ENCODE measurements around the gene KHDC4. TPM values are rescaled to one million over a fixed set of nuclear protein-coding genes. Genes with fewer than 3 reads are reported as not detected.

The KHDC4 gene
- total and polyA plus RNA-seq, 2 of the 13 experiments (the other 11 are each of a cell fraction or from before 2014, with no cell fraction given), result 33.5 to 92.0 TPM

GRCh38 chr1:155911156-155912055 is 22.8 kb downstream of the KHDC4 start, which contains the start of gene RIT1 (continued):
- TF ChIP-seq ZBTB4 (CRISPR knock-in tag; IDR thresholded peaks at IDR 0.05; ENCODE audit: borderline replicate concordance) (no peak), POLR2AphosphoS2 (IDR thresholded peaks at IDR 0.05; ENCODE audit: low read depth, low read length) (no peak), HHEX (CRISPR knock-in tag; IDR thresholded peaks at IDR 0.05) (no peak), SAP130 (CRISPR knock-in tag; IDR thresholded peaks at IDR 0.05; ENCODE audit: low read depth) (peak; percentile 63), ZNF703 (CRISPR knock-in tag; IDR thresholded peaks at IDR 0.05; ENCODE audit: borderline replicate concordance) (no peak), ZNF550 (CRISPR knock-in tag; IDR thresholded peaks at IDR 0.05; ENCODE audit: borderline replicate concordance) (no peak), ZNF567 (CRISPR knock-in tag; IDR thresholded peaks at IDR 0.05; ENCODE audit: borderline replicate concordance) (no peak), ZNF724P (CRISPR knock-in tag; IDR thresholded peaks at IDR 0.05; ENCODE audit: borderline replicate concordance) (no peak), ZNF260 (CRISPR knock-in tag; IDR thresholded peaks at IDR 0.05; ENCODE audit: borderline replicate concordance, low read depth) (no peak), HMGXB4 (CRISPR knock-in tag; IDR thresholded peaks at IDR 0.05; ENCODE audit: borderline replicate concordance in 1 of 2, low read depth in 1 of 2) (0 out of 4 replicates have a peak, but pooled peaks of 1 of the 2 experiments have one; percentile 43), ZGPAT (CRISPR knock-in tag; IDR thresholded peaks at IDR 0.05) (peak; percentile 45; the same call in 1 of the 2 replicates), GABPB1 (CRISPR knock-in tag; IDR thresholded peaks at IDR 0.05) (peak; percentile 76), RAD51 (IDR thresholded peaks at IDR 0.05; ENCODE audit: borderline replicate concordance) (no peak), EZH2 (conservative IDR thresholded peaks at IDR 0.05; ENCODE audit: low read depth, low read length) (no peak)
- TF ChIP-seq, protein P1, sequence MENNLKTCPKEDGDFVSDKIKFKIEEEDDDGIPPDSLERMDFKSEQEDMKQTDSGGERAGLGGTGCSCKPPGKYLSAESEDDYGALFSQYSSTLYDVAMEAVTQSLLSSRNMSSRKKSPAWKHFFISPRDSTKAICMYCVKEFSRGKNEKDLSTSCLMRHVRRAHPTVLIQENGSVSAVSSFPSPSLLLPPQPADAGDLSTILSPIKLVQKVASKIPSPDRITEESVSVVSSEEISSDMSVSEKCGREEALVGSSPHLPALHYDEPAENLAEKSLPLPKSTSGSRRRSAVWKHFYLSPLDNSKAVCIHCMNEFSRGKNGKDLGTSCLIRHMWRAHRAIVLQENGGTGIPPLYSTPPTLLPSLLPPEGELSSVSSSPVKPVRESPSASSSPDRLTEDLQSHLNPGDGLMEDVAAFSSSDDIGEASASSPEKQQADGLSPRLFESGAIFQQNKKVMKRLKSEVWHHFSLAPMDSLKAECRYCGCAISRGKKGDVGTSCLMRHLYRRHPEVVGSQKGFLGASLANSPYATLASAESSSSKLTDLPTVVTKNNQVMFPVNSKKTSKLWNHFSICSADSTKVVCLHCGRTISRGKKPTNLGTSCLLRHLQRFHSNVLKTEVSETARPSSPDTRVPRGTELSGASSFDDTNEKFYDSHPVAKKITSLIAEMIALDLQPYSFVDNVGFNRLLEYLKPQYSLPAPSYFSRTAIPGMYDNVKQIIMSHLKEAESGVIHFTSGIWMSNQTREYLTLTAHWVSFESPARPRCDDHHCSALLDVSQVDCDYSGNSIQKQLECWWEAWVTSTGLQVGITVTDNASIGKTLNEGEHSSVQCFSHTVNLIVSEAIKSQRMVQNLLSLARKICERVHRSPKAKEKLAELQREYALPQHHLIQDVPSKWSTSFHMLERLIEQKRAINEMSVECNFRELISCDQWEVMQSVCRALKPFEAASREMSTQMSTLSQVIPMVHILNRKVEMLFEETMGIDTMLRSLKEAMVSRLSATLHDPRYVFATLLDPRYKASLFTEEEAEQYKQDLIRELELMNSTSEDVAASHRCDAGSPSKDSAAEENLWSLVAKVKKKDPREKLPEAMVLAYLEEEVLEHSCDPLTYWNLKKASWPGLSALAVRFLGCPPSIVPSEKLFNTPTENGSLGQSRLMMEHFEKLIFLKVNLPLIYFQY (CRISPR knock-in tag; IDR thresholded peaks at IDR 0.05; ENCODE audit: borderline replicate concordance), result peak; percentile 62; the same call in 1 of the 2 replicates
- TF ChIP-seq, protein P2, sequence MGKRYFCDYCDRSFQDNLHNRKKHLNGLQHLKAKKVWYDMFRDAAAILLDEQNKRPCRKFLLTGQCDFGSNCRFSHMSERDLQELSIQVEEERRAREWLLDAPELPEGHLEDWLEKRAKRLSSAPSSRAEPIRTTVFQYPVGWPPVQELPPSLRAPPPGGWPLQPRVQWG (CRISPR knock-in tag; IDR thresholded peaks at IDR 0.05; ENCODE audit: borderline replicate concordance, low read depth), result no peak
